OCI-LY7 (cell line): ENCODE data around the gene ARFIP2. TPM values are rescaled to one million over a fixed set of nuclear protein-coding genes. Genes with fewer than 3 reads are reported as not detected.

Experiments used
- BruUV-seq: library from RNA; stranded (reverse); fragments of 400-500 nt; replicated peaks from 2 replicates; lab custom pipeline; 2021; lab: Mats Ljungman, UMichigan
- CTCF ChIA-PET: fragments of 300-600 bp; sonication (Branson Sonifier 250); formaldehyde crosslinking; loops from one replicate; lab custom pipeline; 2022; ENCODE audit warnings: antibody characterized with exemption; ENCODE audit not compliant: unreplicated experiment; lab: Charles Lee
- POLR2A ChIA-PET: fragments of 300-600 bp; sonication (Branson Sonifier 250); formaldehyde crosslinking; loops from one replicate; lab custom pipeline; 2022; ENCODE audit warnings: antibody characterized with exemption; lab: Charles Lee
- DNase-seq: peaks from one replicate; pipeline ENCODE4 v3.0.0-alpha.2; 2015; ENCODE audit warnings: low spot score
- H2AFZ ChIP-seq: fragments of 200-600 bp; sonication (generic), shearing (Covaris generic); 2 replicates; pipeline ENCODE4 v1.6.1; 2014; ENCODE audit warnings: mild to moderate bottlenecking, antibody characterized with exemption, low read length, moderate library complexity
- H3K27ac ChIP-seq: fragments of 200-600 bp; sonication (generic); 2 replicates; pipeline ENCODE4 v1.5.1; 2014; ENCODE audit warnings: mixed run types, low read depth, mild to moderate bottlenecking, moderate library complexity, low read length, inconsistent platforms; ENCODE audit not compliant: poor library complexity, severe bottlenecking
- H3K36me3 ChIP-seq: fragments of 200-600 bp; sonication (generic); 2 replicates; pipeline ENCODE4 v1.6.1; 2014; ENCODE audit warnings: mild to moderate bottlenecking, antibody characterized with exemption, low read length, moderate library complexity, mixed read lengths; ENCODE audit not compliant: insufficient read depth
- H3K4me1 ChIP-seq: fragments of 200-600 bp; sonication (generic); 2 replicates; pipeline ENCODE4 v1.5.1; 2014; ENCODE audit warnings: mild to moderate bottlenecking, low read length; ENCODE audit not compliant: insufficient read depth, poor library complexity, severe bottlenecking
- H3K4me2 ChIP-seq: fragments of 200-600 bp; sonication (generic); 2 replicates; pipeline ENCODE4 v1.6.1; 2014; ENCODE audit warnings: mild to moderate bottlenecking, low read length
- H3K4me3 ChIP-seq: fragments of 200-600 bp; sonication (generic); 2 replicates; pipeline ENCODE4 v1.5.1; 2014; ENCODE audit warnings: mild to moderate bottlenecking, low read depth, low read length; ENCODE audit not compliant: poor library complexity, severe bottlenecking
- H3K79me2 ChIP-seq: fragments of 200-600 bp; sonication (generic); 2 replicates; pipeline ENCODE4 v1.6.1; 2016; ENCODE audit warnings: low read depth, mild to moderate bottlenecking, low read length, moderate library complexity, mixed read lengths; ENCODE audit not compliant: insufficient read depth
- H3K9me2 ChIP-seq: fragments of 200-600 bp; sonication (generic); 2 replicates; pipeline ENCODE4 v1.6.1; 2016; ENCODE audit warnings: mild to moderate bottlenecking, low read length, mixed read lengths; ENCODE audit not compliant: insufficient read depth
- H3K9me3 ChIP-seq: fragments of 200-600 bp; sonication (generic); 2 replicates; pipeline ENCODE4 v1.6.1; 2014; ENCODE audit warnings: mild to moderate bottlenecking, mixed run types, low read length, mixed read lengths
- H4K20me1 ChIP-seq: fragments of 200-600 bp; sonication (generic); 2 replicates; pipeline ENCODE4 v1.6.1; 2014; ENCODE audit warnings: mild to moderate bottlenecking, antibody characterized with exemption, low read length, moderate library complexity, mixed read lengths; ENCODE audit not compliant: insufficient read depth
- EZH2phosphoT487 ChIP-seq: fragments of 200-600 bp; sonication (generic); IDR thresholded peaks from 2 replicates; pipeline ENCODE4 v1.6.1; 2018; ENCODE audit warnings: low read depth, borderline replicate concordance, mild to moderate bottlenecking, mixed run types, antibody characterized with exemption, low read length, moderate library complexity, mixed read lengths
- intact Hi-C: fragments of 100-400 bp; cut with micrococcal nuclease; formaldehyde crosslinking; loops from one replicate; pipeline ENCODE4 v1.10.0; 2022; ENCODE audit not compliant: unreplicated experiment
- total RNA-seq, 2 experiments: library from RNA; depleted of rRNA in 1 of 2; stranded (reverse); fragments of >200 nt in 1 of 2; shearing (Covaris generic) in 1 of 2; gene quantifications; 2 replicates each; pipeline ENCODE4 v1.2.3, GENCODE V29; 2014 to 2022
- TF ChIP-seq, protein P1 (sequence below): fragments of 200-600 bp; sonication (generic); conservative IDR thresholded peaks from 2 replicates; pipeline ENCODE4 v1.5.1; 2014; ENCODE audit warnings: mild to moderate bottlenecking, antibody characterized with exemption, low read length, moderate library complexity, mixed read lengths

The ARFIP2 gene
- total RNA-seq, 2 experiments from 2014 or later: 40.7 to 49.0 TPM

DNA sequence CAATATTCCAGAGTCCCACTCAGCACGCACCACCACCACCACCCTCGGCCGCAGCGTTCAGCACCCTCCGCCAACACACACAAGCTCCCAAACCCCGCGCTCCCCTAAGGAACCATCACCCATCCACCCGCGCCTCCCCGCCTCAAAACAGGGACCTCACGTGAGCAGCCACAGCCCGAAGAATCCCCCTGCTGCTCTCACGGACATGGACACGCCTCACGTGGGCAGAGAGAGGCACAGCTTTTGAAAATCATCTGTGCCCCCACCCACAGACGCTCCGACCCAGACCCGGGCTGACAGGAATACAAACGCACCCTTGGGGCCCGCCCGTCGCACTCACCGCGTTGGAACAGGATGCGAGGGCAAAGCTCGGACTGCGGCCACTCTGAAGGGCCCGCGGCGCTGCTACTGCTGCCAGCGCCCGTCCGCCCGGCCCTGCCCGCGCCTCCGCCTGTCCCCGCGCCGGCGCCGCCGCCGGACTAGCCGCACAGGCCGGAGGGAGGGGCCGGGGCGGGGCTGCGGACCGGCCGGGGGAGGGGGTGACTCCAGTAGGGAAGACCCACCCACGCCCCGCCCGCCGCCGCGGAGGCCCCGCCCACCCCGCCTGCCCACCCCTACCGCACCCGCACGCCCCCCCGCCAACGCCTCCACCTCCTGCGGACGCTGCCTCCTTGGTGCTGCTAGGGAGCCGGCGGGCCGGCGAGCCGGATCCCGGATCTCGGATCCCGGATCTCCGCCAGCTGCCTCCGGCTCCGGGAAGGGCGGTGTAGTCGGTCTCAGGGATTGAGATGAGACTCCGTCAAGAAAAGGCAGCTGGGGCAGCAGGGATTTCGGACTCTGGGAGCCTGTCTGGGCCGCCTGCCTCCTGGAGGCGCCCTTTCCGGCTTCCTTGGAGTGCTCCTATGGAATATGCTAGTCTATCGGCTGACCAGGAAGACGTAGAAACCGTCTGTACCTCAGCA lies 7.4 kb downstream of the ARFIP2 start, which contains the start of gene TRIM3:
TRIM3 (minus strand) TSS at position 491 of the 962 bp plus-strand sequence. CDS start 8,246 bp downstream, outside the sequence.
- BruUV-seq: no TSS peak
- no peak for TF ChIP-seq EZH2phosphoT487
- TF ChIP-seq, protein P1, sequence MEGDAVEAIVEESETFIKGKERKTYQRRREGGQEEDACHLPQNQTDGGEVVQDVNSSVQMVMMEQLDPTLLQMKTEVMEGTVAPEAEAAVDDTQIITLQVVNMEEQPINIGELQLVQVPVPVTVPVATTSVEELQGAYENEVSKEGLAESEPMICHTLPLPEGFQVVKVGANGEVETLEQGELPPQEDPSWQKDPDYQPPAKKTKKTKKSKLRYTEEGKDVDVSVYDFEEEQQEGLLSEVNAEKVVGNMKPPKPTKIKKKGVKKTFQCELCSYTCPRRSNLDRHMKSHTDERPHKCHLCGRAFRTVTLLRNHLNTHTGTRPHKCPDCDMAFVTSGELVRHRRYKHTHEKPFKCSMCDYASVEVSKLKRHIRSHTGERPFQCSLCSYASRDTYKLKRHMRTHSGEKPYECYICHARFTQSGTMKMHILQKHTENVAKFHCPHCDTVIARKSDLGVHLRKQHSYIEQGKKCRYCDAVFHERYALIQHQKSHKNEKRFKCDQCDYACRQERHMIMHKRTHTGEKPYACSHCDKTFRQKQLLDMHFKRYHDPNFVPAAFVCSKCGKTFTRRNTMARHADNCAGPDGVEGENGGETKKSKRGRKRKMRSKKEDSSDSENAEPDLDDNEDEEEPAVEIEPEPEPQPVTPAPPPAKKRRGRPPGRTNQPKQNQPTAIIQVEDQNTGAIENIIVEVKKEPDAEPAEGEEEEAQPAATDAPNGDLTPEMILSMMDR: no peak
- no peaks in the 10 kb centered on the region for H3K9me2 ChIP-seq
- H2AFZ ChIP-seq: peak within 1 kb of the TSS; percentile 68; the same call in 1 of the 2 replicates
- DNase-seq: peak; percentile 81
- no peaks in the 10 kb centered on the region for H3K79me2 ChIP-seq
- ChIA-PET CTCF (interaction anchor here (0.7 kb wide), 1 partner anchor 30 kb away, joined by 3 read pairs; no protein-coding TSS in a partner anchor), POLR2A (interaction anchor here (0.5 to 2.6 kb wide), 8 partner anchors 8 to 179 kb away, joined by 3 to 13 read pairs (median 4); partner anchors contain the start of genes ARFIP2 and TIMM10B)
- H3K9me3 ChIP-seq: no peaks in the 10 kb centered on the region
- H3K4me3 ChIP-seq: peak within 1 kb of the TSS; percentile 73
- intact Hi-C loops: no loop called here
- peaks cover 22% of the 10 kb centered on the region for H3K36me3 ChIP-seq
- no peaks in the 10 kb centered on the region for H4K20me1 ChIP-seq
- peaks cover 31% of the 10 kb centered on the region for H3K4me1 ChIP-seq
- H3K4me2 ChIP-seq: peak within 1 kb of the TSS; percentile 84
- no peak within 1 kb of the TSS for H3K27ac ChIP-seq

DNA sequence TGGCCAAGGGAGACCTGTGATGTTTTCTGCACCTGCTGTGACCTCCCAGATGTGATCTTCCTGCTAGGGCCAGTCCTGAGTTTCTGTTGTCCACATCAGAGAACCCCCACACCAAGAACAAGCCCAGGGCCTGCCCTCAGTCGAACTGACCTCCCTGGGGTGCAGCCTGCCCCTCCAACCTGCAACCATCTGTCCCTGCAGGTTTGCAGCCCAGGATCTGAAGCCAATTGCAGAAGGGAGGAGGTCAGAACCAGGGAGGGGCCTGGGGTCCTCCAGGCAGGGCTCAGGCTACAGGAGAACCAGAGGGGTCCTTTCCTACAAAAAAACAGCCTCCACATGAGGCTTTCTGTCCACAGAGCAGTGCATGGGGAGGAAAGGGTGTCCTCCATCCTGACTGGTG lies 8.2 kb downstream of the ARFIP2 start:
- ChIA-PET CTCF (interaction anchor here (0.5 to 1.9 kb wide), 3 partner anchors 8 to 96 kb away, joined by 3 to 4 read pairs (median 4); partner anchors contain the start of genes ARFIP2 and TIMM10B), POLR2A (interaction anchor here (0.5 to 2.6 kb wide), 10 partner anchors 9 to 178 kb away, joined by 3 to 13 read pairs (median 4); partner anchors contain the start of genes ARFIP2, TIMM10B and TPP1)
- Histone ChIP-seq H3K79me2 (no peaks in the 10 kb centered on the region), H4K20me1 (no peaks in the 10 kb centered on the region), H3K4me3 (peak overlapping the region; percentile 73), H3K9me2 (no peaks in the 10 kb centered on the region), H3K36me3 (peaks cover 14% of the 10 kb centered on the region), H3K27ac (no peak overlapping the region), H3K9me3 (no peaks in the 10 kb centered on the region), H3K4me1 (peaks cover 33% of the 10 kb centered on the region), H2AFZ (no peak overlapping the region), H3K4me2 (peak overlapping the region; percentile 84)
- no peak for TF ChIP-seq EZH2phosphoT487
- TF ChIP-seq, protein P1: no peak
- BruUV-seq: no TSS peak
- no peak for DNase-seq
- intact Hi-C loops: no loop called here
